ENCODE data around the gene NHS.

DNA sequence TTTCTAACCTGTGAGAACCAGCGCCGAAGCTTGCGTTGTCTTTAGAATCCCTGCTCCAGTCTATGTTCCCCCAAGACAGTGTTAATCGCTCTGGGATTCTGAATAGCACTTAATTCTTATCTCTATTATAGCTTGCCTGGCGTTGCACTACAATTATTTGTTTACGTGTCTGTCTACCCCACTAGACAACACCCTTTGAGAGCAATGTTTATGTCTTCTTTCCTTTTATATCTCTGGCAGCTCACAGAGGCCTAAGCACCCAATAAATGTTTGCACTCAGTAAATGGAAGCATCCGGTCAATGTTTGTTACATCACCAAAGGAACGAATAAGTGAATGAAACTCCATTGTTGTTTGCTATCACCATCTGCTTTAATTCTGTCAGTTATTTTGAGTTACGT lies 4.8 kb upstream of the NHS start:
- TF ChIP-seq, protein P1, sequence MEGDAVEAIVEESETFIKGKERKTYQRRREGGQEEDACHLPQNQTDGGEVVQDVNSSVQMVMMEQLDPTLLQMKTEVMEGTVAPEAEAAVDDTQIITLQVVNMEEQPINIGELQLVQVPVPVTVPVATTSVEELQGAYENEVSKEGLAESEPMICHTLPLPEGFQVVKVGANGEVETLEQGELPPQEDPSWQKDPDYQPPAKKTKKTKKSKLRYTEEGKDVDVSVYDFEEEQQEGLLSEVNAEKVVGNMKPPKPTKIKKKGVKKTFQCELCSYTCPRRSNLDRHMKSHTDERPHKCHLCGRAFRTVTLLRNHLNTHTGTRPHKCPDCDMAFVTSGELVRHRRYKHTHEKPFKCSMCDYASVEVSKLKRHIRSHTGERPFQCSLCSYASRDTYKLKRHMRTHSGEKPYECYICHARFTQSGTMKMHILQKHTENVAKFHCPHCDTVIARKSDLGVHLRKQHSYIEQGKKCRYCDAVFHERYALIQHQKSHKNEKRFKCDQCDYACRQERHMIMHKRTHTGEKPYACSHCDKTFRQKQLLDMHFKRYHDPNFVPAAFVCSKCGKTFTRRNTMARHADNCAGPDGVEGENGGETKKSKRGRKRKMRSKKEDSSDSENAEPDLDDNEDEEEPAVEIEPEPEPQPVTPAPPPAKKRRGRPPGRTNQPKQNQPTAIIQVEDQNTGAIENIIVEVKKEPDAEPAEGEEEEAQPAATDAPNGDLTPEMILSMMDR (IDR thresholded peaks at IDR 0.05 in 2 of 3, conservative IDR thresholded peaks at IDR 0.05 in 1 of 3; ENCODE audit: borderline replicate concordance in 1 of 3, insufficient read depth in 1 of 3, low read depth in 2 of 3, low read length in 2 of 3), result no peak
- TF ChIP-seq RAD21 (IDR thresholded peaks at IDR 0.05; ENCODE audit: low read depth) (no peak), POLR2A (IDR thresholded peaks at IDR 0.05; ENCODE audit: borderline replicate concordance, extremely low read depth, insufficient read depth, insufficient read length) (no peak), EZH2 (IDR thresholded peaks at IDR 0.05) (no peak), POLR2AphosphoS5 (IDR thresholded peaks at IDR 0.05; ENCODE audit: low read depth, low read length) (no peak), ZFX (IDR thresholded peaks at IDR 0.05) (no peak), EZH2phosphoT487 (IDR thresholded peaks at IDR 0.05; ENCODE audit: borderline replicate concordance) (no peak), FOSL1 (IDR thresholded peaks at IDR 0.05; ENCODE audit: low read depth) (no peak), SIN3A (IDR thresholded peaks at IDR 0.05; ENCODE audit: low read depth) (no peak)
- TF ChIP-seq, protein P2, sequence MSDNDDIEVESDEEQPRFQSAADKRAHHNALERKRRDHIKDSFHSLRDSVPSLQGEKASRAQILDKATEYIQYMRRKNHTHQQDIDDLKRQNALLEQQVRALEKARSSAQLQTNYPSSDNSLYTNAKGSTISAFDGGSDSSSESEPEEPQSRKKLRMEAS (IDR thresholded peaks at IDR 0.05), result no peak
- TF ChIP-seq, protein P3, sequence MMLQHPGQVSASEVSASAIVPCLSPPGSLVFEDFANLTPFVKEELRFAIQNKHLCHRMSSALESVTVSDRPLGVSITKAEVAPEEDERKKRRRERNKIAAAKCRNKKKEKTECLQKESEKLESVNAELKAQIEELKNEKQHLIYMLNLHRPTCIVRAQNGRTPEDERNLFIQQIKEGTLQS (IDR thresholded peaks at IDR 0.05), result no peak
- TF ChIP-seq, protein P4, sequence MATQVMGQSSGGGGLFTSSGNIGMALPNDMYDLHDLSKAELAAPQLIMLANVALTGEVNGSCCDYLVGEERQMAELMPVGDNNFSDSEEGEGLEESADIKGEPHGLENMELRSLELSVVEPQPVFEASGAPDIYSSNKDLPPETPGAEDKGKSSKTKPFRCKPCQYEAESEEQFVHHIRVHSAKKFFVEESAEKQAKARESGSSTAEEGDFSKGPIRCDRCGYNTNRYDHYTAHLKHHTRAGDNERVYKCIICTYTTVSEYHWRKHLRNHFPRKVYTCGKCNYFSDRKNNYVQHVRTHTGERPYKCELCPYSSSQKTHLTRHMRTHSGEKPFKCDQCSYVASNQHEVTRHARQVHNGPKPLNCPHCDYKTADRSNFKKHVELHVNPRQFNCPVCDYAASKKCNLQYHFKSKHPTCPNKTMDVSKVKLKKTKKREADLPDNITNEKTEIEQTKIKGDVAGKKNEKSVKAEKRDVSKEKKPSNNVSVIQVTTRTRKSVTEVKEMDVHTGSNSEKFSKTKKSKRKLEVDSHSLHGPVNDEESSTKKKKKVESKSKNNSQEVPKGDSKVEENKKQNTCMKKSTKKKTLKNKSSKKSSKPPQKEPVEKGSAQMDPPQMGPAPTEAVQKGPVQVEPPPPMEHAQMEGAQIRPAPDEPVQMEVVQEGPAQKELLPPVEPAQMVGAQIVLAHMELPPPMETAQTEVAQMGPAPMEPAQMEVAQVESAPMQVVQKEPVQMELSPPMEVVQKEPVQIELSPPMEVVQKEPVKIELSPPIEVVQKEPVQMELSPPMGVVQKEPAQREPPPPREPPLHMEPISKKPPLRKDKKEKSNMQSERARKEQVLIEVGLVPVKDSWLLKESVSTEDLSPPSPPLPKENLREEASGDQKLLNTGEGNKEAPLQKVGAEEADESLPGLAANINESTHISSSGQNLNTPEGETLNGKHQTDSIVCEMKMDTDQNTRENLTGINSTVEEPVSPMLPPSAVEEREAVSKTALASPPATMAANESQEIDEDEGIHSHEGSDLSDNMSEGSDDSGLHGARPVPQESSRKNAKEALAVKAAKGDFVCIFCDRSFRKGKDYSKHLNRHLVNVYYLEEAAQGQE (IDR thresholded peaks at IDR 0.05; ENCODE audit: low read depth), result no peak
- TF ChIP-seq, protein P5, sequence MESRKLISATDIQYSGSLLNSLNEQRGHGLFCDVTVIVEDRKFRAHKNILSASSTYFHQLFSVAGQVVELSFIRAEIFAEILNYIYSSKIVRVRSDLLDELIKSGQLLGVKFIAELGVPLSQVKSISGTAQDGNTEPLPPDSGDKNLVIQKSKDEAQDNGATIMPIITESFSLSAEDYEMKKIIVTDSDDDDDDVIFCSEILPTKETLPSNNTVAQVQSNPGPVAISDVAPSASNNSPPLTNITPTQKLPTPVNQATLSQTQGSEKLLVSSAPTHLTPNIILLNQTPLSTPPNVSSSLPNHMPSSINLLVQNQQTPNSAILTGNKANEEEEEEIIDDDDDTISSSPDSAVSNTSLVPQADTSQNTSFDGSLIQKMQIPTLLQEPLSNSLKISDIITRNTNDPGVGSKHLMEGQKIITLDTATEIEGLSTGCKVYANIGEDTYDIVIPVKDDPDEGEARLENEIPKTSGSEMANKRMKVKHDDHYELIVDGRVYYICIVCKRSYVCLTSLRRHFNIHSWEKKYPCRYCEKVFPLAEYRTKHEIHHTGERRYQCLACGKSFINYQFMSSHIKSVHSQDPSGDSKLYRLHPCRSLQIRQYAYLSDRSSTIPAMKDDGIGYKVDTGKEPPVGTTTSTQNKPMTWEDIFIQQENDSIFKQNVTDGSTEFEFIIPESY (IDR thresholded peaks at IDR 0.05; ENCODE audit: extremely low read depth, insufficient replicate concordance, low read length), result no peak
